ENCODE measurements around the gene FOXP3. TPM values are rescaled to one million over a fixed set of nuclear protein-coding genes. Genes with fewer than 3 reads are reported as not detected.

Gene FOXP3
- polyA plus RNA-seq, 5 donors: 0.32 to 0.73 (median 0.69) TPM

- no peak for DNase-seq
Observed at GRCh38 chrX:49276207-49276606, 11.7 kb upstream of the FOXP3 start.

GRCh38 chrX:49273181-49273727 lies 8.7 kb upstream of the FOXP3 start:
- DNase-seq: no peak

GRCh38 chrX:49272421-49272820 lies 7.9 kb upstream of the FOXP3 start:
- DNase-seq: no peak

- DNase-seq: no peak
Observed at GRCh38 chrX:49271341-49271740, 6.8 kb upstream of the FOXP3 start.

- no peak for DNase-seq
Observed at GRCh38 chrX:49270249-49270921, 5.9 kb upstream of the FOXP3 start.

- DNase-seq: no peak
Observed at GRCh38 chrX:49269767-49270248, 5.3 kb upstream of the FOXP3 start, which contains the start of gene PPP1R3F. Gene PPP1R3F, plus strand, starts transcription at chrX:49269793. Its CDS starts 77 bp downstream, at chrX:49269870.

GRCh38 chrX:49269010-49269766 lies 4.7 kb upstream of the FOXP3 start:
- peak; percentile 94 to 95 for DNase-seq

- no peak for DNase-seq
Observed at GRCh38 chrX:49268702-49269009, 4.1 kb upstream of the FOXP3 start.

GRCh38 chrX:49266523-49267445 lies 2.3 kb upstream of the FOXP3 start:
- no peak for DNase-seq

GRCh38 chrX:49263631-49264030 lies 879 bp downstream of the FOXP3 start:
- DNase-seq: no peak

GRCh38 chrX:49262603-49263002 lies 1.9 kb downstream of the FOXP3 start:
- no peak for DNase-seq

GRCh38 chrX:49260221-49260985 lies 4.1 kb downstream of the FOXP3 start:
- DNase-seq: no peak

GRCh38 chrX:49258749-49259124 lies 5.8 kb downstream of the FOXP3 start:
- no peak for DNase-seq

GRCh38 chrX:49257846-49258748 lies 6.4 kb downstream of the FOXP3 start:
- no peak for DNase-seq

GRCh38 chrX:49257074-49257790 lies 7.3 kb downstream of the FOXP3 start:
- DNase-seq: no peak

GRCh38 chrX:49256268-49256995 lies 8.1 kb downstream of the FOXP3 start:
- no peak for DNase-seq

- no peak for DNase-seq
Observed at GRCh38 chrX:49254639-49255038, 9.9 kb downstream of the FOXP3 start.

GRCh38 chrX:49251325-49251724 lies 13.2 kb downstream of the FOXP3 start:
- DNase-seq: no peak

GRCh38 chrX:49250578-49250977 lies 13.9 kb downstream of the FOXP3 start:
- DNase-seq: no peak
